ENCODE results near the gene ZNF770. TPM values are rescaled to one million over a fixed set of nuclear protein-coding genes. Genes with fewer than 3 reads are reported as not detected.

The ZNF770 gene
- total and polyA plus RNA-seq, 10 of the 15 experiments (the other 5 are each of a cell fraction or from before 2014, with no cell fraction given): 1.8 to 118 (median 26.0) TPM

GRCh38 chr15:34941185-34941698 is 46.8 kb downstream of the ZNF770 start:
- Histone ChIP-seq H3K4me2 (ENCODE audit: control insufficient read depth, insufficient read depth) (no peak overlapping the region), H3K4me3 (no peak overlapping the region), H3K27me3 (replicated peaks in 1 of 2; ENCODE audit: control insufficient read depth in 2 of 2, insufficient read depth in 2 of 2, low read length in 1 of 2) (no peaks in the 10 kb centered on the region), H3K4me1 (ENCODE audit: control insufficient read depth, insufficient read depth, low read length) (no peaks in the 10 kb centered on the region), H3K9me3 (replicated peaks; ENCODE audit: control insufficient read depth, insufficient read depth, low read length) (no peaks in the 10 kb centered on the region), H4K20me1 (ENCODE audit: control insufficient read depth, insufficient read depth) (no peaks in the 10 kb centered on the region), H2AFZ (ENCODE audit: control insufficient read depth, low read depth, low read length) (no peak overlapping the region), H3K27ac (ENCODE audit: control insufficient read depth, insufficient read depth) (no peak overlapping the region), H3K79me2 (ENCODE audit: control insufficient read depth, insufficient read depth, low read length) (no peaks in the 10 kb centered on the region), H3K36me3 (ENCODE audit: control insufficient read depth in 2 of 2, insufficient read depth in 2 of 2, low read length in 1 of 2) (peaks cover 0 to 9% of the 10 kb centered on the region in 2 experiments; a peak in 3 of 4 replicates), H3K9ac (ENCODE audit: control insufficient read depth, insufficient read depth, low read length) (no peak overlapping the region)
- FAIRE-seq (no peak), DNase-seq (ENCODE audit: low read depth, low spot score) (no peak), ATAC-seq (no peak)
- intact Hi-C loops (cut with micrococcal nuclease; ENCODE audit: unreplicated experiment) (no loop called here), in situ Hi-C loops (cut with MboI) (no loop called here)
- ChIA-PET POLR2A (no interaction called here), RAD21 (ENCODE audit: unreplicated experiment) (no interaction called here), CTCF (interaction anchor here (0.9 to 1.8 kb wide), 2 partner anchors 15 to 21 kb away, joined by 3 to 5 read pairs; no protein-coding TSS in a partner anchor), SMC1A (ENCODE audit: uncharacterized antibody, unreplicated experiment) (interaction anchor here (0.7 to 1.2 kb wide), 2 partner anchors 27 to 91 kb away, joined by 3 read pairs; no protein-coding TSS in a partner anchor)
- BruUV-seq (replicated peaks): no TSS peak
- WGBS (ENCODE audit: insufficient coverage, insufficient replicate concordance, low lambda C conversion rate, missing lambda C conversion rate): 100% methylated on average over 2 of the region's 2 CpGs
- no peak for TF ChIP-seq BMI1 (IDR thresholded peaks at IDR 0.05; ENCODE audit: borderline replicate concordance)
- TF ChIP-seq SP1 (IDR thresholded peaks at IDR 0.05; ENCODE audit: low read depth, low read length): no peak
- TF ChIP-seq CREB1 (IDR thresholded peaks at IDR 0.05; ENCODE audit: low read depth): no peak
- no peak for TF ChIP-seq MEF2A (IDR thresholded peaks at IDR 0.05; ENCODE audit: insufficient read depth, low read depth, low read length)
- no peak for TF ChIP-seq ZBTB4 (CRISPR knock-in tag; IDR thresholded peaks at IDR 0.05)
- no peak for TF ChIP-seq CHD2 (IDR thresholded peaks at IDR 0.05; ENCODE audit: borderline replicate concordance, low read depth, low read length)
- no peak for TF ChIP-seq ZNF687 (IDR thresholded peaks at IDR 0.05)

Measured in GM12878 (cell line).